ENCODE measurements around the gene RNF167.

DNA sequence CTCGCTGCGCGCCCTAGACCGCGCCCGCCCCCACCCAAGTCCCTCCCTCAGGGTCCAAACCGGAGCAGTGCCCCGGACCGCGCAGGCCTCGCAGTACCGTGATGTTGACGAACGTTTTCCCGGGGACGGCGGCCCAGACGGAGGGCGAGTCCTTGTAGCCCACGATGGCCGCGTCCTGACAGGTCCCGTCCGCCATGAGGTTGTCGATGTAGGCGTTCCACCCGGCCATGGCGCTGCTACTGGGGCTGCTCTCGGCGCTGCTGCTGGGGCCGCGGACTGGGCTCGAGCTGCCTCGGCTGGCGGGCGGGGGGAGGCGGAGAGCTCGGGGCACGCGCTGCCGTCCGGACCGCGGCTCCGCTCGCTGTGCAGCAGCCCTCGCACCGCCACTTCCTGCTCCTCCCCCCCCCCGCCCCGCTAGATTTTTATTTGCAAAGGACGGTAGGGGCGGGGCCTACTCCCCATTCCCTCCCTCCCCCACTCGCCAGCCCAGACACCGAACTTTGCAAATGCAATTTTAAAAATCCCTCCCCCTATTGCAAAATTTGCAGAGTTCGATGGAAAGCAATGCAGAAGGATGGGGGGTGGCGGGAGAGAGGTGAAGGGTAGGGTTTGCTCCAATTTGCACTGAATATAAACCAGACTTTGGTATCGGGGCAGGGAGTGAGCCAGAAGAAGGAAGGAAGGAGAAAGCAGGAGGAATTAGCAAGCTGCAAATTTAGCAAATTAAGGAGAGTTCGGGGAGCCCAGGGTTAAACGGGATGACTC lies 8.3 kb downstream of the RNF167 start, which contains the start of gene PFN1:
- TF ChIP-seq, protein P1, sequence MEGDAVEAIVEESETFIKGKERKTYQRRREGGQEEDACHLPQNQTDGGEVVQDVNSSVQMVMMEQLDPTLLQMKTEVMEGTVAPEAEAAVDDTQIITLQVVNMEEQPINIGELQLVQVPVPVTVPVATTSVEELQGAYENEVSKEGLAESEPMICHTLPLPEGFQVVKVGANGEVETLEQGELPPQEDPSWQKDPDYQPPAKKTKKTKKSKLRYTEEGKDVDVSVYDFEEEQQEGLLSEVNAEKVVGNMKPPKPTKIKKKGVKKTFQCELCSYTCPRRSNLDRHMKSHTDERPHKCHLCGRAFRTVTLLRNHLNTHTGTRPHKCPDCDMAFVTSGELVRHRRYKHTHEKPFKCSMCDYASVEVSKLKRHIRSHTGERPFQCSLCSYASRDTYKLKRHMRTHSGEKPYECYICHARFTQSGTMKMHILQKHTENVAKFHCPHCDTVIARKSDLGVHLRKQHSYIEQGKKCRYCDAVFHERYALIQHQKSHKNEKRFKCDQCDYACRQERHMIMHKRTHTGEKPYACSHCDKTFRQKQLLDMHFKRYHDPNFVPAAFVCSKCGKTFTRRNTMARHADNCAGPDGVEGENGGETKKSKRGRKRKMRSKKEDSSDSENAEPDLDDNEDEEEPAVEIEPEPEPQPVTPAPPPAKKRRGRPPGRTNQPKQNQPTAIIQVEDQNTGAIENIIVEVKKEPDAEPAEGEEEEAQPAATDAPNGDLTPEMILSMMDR (IDR thresholded peaks at IDR 0.05 in 2 of 3, conservative IDR thresholded peaks at IDR 0.05 in 1 of 3; ENCODE audit: borderline replicate concordance in 1 of 3, insufficient read depth in 1 of 3, low read depth in 2 of 3, low read length in 2 of 3) = no peak
- TF ChIP-seq EZH2 (IDR thresholded peaks at IDR 0.05) = no peak
